GM18508 (cell line): ENCODE measurements around the gene TGFBR1.
A peak's percentile ranks its signal among the peaks of the same experiment; 100 is the strongest.

Experiments used
- ATAC-seq: cut with Tn5 transposase; IDR thresholded peaks from one replicate; pipeline ENCODE4 v1.9.1; 2021; ENCODE audit warnings: moderate number of reproducible peaks; ENCODE audit not compliant: insufficient read depth, unreplicated experiment

Gene TGFBR1

DNA sequence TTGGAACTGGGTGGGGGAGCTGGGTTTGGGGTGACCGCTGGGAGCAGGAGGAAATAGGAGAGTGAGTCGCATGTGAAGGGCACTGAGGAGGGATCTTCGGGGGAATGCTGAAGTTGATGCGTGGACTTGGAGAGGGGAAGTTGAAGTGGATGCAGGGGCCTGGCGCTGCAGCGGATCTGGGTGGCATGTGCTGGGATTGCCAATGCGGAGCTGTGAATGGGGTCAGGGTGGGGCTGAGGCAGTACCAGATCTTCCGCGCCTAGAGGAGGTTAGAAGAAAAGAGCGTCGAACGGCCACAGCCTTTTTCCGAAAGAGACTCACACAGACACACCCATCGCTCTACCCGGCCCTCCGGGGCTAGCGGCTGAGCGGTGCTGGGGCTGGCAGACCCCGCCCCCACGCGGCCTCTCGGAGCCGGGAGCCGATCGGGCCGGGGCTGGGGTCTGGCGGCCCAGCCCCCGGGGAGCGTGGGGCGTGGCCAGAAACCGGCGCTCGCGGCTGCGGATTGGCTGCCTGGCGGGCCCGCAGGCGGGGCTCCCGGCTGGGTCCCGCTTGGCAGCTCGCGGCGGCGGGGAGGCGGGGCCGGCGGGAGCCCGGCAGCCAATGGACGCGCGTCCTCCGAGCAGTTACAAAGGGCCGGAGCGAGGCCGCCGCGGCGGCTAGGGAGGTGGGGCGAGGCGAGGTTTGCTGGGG is at the start of gene TGFBR1:
Gene TGFBR1, plus strand, starts transcription at position 655 of the 693 bp plus-strand sequence. CDS start 93 bp downstream, outside the sequence.
- peak; percentile 64 for ATAC-seq

GRCh38 chr9:99055384-99055783 is 49.5 kb upstream of the TGFBR1 start:
- no peak for ATAC-seq

DNA sequence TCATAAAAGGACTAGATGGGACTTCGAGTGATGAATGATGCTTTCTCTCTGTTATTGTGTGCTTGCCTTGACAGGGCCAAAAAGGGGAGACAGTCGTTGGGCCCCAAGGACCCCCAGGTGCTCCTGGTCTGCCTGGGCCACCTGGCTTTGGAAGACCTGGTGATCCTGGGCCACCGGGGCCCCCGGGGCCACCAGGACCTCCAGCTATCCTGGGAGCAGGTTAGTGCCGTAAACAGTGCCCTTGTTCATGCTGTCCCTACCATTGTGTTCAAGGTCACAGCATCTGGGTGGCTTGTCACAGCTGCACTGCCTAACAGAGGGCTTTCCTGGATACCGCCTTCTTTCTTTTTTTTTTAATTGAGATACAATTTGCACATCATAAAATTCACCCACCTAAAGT is 48.7 kb upstream of the TGFBR1 start:
- no peak for ATAC-seq

DNA sequence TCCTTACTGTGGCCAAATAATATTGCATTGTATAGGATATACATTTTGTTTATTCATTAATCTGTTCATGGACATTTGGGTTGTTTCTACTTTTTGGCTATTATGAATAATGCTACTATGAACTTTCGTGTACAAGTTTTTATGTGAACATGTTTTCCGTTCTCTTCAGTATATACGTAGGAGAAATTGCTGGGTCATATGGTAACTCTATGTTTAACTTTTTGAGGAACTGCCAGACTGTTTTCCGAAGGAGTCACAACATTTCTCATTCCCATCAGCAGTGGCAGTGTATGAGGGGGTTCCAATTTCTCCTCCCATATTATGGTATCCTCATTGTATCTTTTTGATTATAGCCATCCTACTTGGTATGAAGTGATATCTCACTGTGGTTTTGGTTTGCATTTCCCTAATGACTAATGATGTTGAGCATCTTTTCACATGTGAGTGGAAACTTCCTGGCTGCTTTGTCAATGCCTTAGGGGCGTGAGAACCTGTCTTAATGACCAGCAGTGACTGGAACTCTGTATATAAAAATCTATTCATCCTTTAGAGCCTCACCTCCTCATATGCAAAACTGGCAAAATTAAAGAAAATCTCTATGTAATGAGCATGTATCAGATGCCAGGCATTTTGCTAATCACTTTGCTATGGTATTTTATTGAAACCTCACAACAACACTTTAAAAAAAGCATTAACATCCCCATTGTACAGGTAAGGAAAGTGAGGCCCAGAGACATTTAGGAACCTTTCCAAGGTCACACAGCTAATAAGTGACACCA is 47.8 kb upstream of the TGFBR1 start:
- ATAC-seq, result no peak

GRCh38 chr9:99057665-99058625 is 47.0 kb upstream of the TGFBR1 start:
- peak; percentile 69 for ATAC-seq

DNA sequence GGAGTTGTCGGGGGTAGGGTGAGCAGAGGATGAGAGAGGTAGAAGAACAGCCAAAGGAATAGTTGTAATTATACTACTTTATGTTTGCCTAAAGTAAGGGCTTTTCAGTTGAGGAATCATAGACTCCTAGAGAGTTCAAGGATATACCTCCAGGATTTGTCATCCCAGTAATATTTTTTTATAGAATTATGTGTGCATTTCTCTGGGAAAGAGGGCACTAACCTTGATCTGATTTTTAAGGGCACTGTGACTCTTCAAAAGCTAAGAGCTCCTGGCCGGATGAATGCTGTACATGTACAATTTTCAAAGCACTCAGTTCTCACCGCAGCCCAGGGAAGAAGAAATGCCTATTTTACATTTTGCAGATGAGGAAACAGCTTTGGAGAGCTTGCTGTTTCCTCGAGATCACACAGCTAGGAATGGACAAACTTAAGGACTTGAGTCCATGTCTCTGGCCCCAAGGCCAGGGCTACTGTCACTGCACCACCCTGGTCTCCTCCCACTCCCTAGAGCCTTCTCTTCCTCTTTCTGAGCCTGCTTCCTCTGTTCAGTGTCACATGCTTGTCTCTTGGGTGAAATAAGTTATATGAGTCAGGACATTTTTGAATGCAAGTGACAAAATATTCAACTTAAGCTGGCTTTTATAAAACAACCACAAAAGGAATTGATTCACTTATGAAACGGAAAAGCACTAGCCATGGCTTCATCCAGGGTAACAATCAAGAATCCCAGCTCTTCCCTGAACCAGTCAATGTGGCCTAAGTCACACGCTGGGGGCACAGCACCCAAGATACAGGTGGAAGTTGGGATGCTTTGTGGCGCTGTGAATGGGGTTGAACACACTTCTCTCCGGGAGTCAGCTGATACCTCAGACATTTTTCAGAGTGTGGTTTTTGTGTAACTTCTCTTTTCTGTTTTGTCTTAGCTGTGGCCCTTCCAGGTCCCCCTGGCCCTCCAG is 45.7 kb upstream of the TGFBR1 start:
- ATAC-seq, result no peak

- ATAC-seq, result no peak
Observed at GRCh38 chr9:99060621-99061020, 44.3 kb upstream of the TGFBR1 start.

GRCh38 chr9:99062549-99062948 is 42.4 kb upstream of the TGFBR1 start:
- no peak for ATAC-seq

DNA sequence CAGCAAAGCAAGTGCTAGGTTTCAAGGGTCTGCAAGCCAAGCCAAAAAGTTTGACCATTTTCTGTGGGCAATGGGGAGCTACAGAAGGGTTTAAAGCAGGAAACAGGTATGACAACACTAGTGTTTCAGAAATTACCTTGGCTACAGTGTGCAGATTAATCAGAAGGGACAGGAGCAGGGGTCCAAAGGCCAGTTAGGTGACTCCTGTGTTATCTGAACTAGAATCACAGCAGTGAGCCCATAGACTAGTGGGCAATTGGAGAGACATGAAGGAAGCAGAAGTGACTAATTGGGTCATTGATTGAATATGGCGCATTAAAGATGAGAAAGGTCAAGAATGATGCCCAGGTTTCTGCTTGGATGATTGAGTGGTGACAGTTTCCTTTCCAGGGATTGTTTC is 41.4 kb upstream of the TGFBR1 start:
- no peak for ATAC-seq

GRCh38 chr9:99066571-99066970 is 38.3 kb upstream of the TGFBR1 start:
- ATAC-seq, result no peak

- ATAC-seq, result no peak
Observed at GRCh38 chr9:99069075-99069474, 35.8 kb upstream of the TGFBR1 start.

- ATAC-seq, result no peak
Observed at GRCh38 chr9:99069546-99069945, 35.4 kb upstream of the TGFBR1 start.

GRCh38 chr9:99070681-99071080 is 34.2 kb upstream of the TGFBR1 start:
- ATAC-seq, result no peak

DNA sequence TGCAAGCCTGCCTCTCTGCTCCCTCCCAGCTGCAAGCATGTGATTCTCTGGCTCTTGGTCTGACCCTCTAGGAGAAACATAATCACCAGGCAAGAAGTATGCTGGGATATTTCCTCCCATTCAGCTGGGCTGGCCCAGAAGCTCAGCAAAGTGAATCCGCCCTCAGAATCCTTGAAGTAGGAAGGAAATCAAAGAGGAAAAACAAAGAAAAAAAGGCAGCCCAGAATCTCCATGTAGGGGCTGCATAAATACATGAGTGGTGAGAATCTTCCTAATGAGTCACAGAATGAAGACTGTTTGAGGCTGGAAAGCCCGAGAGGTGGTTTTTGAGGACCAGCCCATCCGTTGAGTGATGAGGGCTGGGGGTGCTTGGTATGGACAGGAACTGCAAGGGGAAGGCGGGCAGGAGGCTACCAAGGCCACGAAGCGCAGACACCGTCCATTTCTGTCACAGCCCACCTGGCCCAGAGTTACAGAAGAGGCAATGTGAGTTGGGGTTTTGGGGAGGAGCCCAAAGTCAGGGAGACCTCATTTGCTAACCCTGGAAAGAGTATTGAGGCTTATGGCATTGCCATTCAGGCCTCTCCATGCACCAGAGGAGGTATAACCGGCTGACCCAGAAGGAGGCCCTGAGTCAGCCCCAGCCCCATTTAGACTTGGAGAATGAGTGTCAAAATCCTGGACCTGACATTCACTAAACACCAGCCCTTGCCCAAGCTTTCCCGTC is 33.4 kb upstream of the TGFBR1 start:
- no peak for ATAC-seq

GRCh38 chr9:99072040-99072394 is 32.9 kb upstream of the TGFBR1 start:
- no peak for ATAC-seq

DNA sequence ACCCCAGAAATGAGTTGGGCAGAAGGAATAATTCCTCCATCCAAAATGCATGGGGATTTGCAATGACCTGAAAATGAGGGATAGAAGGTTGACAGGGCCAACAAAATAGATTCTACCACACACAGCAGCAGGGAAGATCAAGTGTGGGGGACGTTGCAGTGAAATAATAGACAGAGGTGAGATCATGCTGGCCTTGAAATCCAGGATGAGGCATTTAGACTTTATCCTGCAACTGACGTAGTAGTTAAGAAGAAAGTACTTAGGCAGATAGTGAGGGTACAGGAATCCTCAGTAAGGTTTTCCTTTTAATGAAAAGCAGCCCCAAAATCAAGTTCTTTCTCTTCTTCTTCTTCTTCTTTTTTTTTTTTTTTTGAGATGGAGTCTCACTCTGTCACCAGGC is 31.6 kb upstream of the TGFBR1 start:
- ATAC-seq, result no peak

DNA sequence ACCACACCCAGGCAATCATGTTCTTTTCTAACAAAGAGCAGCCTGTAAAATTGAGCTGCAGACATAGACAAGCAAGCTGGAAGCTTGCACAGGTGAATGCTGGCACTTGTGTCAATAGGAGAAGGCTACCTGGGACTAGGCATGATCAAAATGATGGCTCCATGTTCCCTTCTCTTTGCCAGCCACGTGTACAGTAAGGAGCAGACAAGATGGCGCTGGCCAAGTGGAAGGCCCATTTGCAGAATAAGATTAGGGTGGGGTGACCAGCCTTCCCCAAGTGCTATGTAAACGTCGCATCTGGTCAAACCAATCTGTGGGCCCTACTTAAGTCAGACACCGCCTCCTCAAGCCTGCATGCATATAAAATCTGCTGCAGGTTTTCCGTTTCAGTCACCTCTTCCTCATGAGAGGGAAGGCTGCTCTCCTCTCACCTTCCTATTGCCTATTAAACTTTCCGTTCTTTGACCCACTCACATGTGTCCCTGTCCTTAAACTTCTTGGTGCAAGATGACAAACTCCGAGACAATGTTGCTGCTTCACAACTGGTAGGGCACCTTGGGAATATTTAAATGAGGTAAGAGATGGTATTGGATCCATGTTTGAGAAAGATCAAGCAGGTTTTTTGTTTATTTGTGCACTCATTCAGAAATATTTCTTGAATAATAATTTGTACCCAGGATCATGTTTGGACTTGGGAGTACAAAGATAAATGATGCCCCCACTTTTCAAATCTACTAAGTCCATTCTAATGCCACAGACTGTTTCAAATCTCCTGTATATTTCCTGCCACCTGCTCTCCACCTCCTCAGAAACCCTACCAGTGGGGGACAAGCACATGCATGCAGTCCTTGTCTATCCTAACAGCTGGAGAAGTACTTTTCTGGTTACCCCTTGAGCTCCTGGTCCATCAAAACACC is 30.7 kb upstream of the TGFBR1 start:
- ATAC-seq, result no peak

- no peak for ATAC-seq
Observed at GRCh38 chr9:99074902-99075245, 30.0 kb upstream of the TGFBR1 start.
